Spleen (tissue), 11 donors: ENCODE measurements around the gene CFAP221. TPM values are rescaled to one million over a fixed set of nuclear protein-coding genes. Genes with fewer than 3 reads are reported as not detected.

ENCODE experiments used
- DNase-seq: peaks from one replicate; pipeline ENCODE4 v3.0.0-alpha.2; 2020
- H3K27ac ChIP-seq, 8 donors: fragments of 200-600 bp; sonication (generic) in 7 of 8; 1 replicate in 4 of 8; 2 replicates in 4 of 8; pipeline versions ENCODE4 v1.5.0 to v1.8.0; 2016 to 2021; ENCODE audit warnings: inconsistent platforms in 4 of 8, mild to moderate bottlenecking in 4 of 8, moderate library complexity in 1 of 8
- H3K27me3 ChIP-seq, 7 donors: fragments of 200-600 bp; sonication (generic) in 6 of 7; replicated peaks in 1 of 7; 1 replicate in 4 of 7; 2 replicates in 3 of 7; pipeline versions ENCODE4 v1.5.0 to v1.8.0; 2016 to 2021; ENCODE audit warnings: inconsistent platforms in 3 of 7, mild to moderate bottlenecking in 1 of 7
- H3K36me3 ChIP-seq, 6 donors: fragments of 200-600 bp; sonication (generic) in 5 of 6; 1 replicate in 4 of 6; 2 replicates in 2 of 6; pipeline versions ENCODE4 v1.5.0 to v1.8.0; 2016 to 2021; ENCODE audit warnings: inconsistent platforms in 2 of 6
- H3K4me1 ChIP-seq, 6 donors: fragments of 200-600 bp; sonication (generic) in 5 of 6; 1 replicate in 3 of 6; 2 replicates in 3 of 6; pipeline versions ENCODE4 v1.5.0 to v1.8.0; 2016 to 2021; ENCODE audit warnings: inconsistent platforms in 3 of 6
- H3K4me3 ChIP-seq, 8 donors: fragments of 200-600 bp; sonication (generic) in 7 of 8; 1 replicate in 4 of 8; 2 replicates in 4 of 8; pipeline versions ENCODE4 v1.5.0 to v1.8.0; 2016 to 2021; ENCODE audit warnings: inconsistent platforms in 4 of 8, mild to moderate bottlenecking in 4 of 8, moderate library complexity in 2 of 8
- H3K9me3 ChIP-seq, 8 donors: fragments of 200-600 bp; sonication (generic) in 7 of 8; 1 replicate in 4 of 8; 2 replicates in 4 of 8; pipeline versions ENCODE4 v1.5.0 to v1.8.0; 2016 to 2021; ENCODE audit warnings: inconsistent platforms in 4 of 8
- POLR2A ChIP-seq, 3 donors: fragments of 450-650 bp; IDR thresholded peaks; one replicate each; pipeline ENCODE4 v1.5.1; 2017; ENCODE audit warnings: antibody characterized with exemption in 3 of 3, mild to moderate bottlenecking in 1 of 3
- POLR2AphosphoS5 ChIP-seq, 3 donors: sonication (generic); formaldehyde crosslinking; IDR thresholded peaks; one replicate each; pipeline ENCODE4 v1.5.1; 2017; ENCODE audit warnings: antibody characterized with exemption in 3 of 3
- WGBS, 5 donors: extraction: QIAGEN DNeasy Blood & Tissue Kit in 3 of 5; methylation state at CpG; one replicate each; pipeline versions ENCODE4 v1.1.5 to v1.1.7; 2013 to 2018; 5-methylcytosine and 5-hydroxymethylcytosine counted together
- intact Hi-C: fragments of 100-400 bp; cut with DNase I; formaldehyde crosslinking; loops from one replicate; pipeline ENCODE4 v1.15.0; 2023; ENCODE audit warnings: low total_unique reads
- polyA plus RNA-seq, 3 donors: library from polyadenylated mRNA; stranded (reverse); fragments of 200-250 nt; gene quantifications; one replicate each; pipeline ENCODE4 v1.2.1, GENCODE V29; 2013
- total RNA-seq, 7 donors: library from RNA; depleted of rRNA in 3 of 7; stranded (reverse); fragments of >200 nt in 3 of 7; fragmentation: NEBNext Ultra II Directional in 4 of 7; extraction: Animal tissue kit (Norgen Biotek cat#: 25700) in 4 of 7; gene quantifications; one replicate each; pipeline versions ENCODE4 v1.1.0 to v1.2.1, GENCODE V29; 2016 to 2021
- TF ChIP-seq, protein P1 (sequence below), 11 experiments: fragments of 200-600 bp in 7 of 11; fragments of 450-650 bp in 4 of 11; sonication (generic) in 4 of 11; IDR thresholded peaks in 8 of 11; conservative IDR thresholded peaks in 3 of 11; 1 replicate in 7 of 11; 2 replicates in 4 of 11; pipeline versions ENCODE4 v1.4.0 to v1.8.0; 2016 to 2021; ENCODE audit warnings: antibody characterized with exemption in 11 of 11, inconsistent platforms in 4 of 11, mild to moderate bottlenecking in 1 of 11
- donor health status: healthy with polysubstance abuse.
- donor health status: DM: no; HTN: no; CAD: no; lungs with moderate emphysema.
- donor health status: DM: no; HTN: no; CAD: no.
- donor health status: Bipolar disorder and iron deficiency.
- donor health status: healthy.
- donor health status: DM: no; HTN: no; CAD: no.
- donor health status: DM: yes; HTN: yes; CAD: no.

The CFAP221 gene
- total and polyA plus RNA-seq, 10 donors: 0.06 to 1.5 (median 0.55) TPM; not detected in 2

DNA sequence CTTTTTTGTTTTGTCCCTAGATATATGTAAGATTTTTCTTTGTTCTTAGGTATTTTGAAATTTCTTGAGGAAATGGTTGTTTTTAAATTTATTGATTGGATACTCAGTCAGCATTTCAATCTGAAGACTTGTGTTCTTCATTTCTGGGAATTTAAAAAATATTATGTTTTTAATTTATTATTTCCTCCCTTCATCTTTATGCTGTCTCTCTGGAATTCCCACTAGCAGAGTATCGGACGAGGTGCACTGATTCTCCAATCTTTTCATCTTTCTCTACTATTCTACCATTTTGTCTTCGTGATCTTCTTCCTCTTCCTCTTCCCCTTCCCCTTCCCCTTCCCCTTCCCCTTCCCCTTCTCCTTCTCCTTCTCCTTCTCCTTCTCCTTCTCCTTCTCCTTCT lies 32.3 kb upstream of the CFAP221 start:
- Histone ChIP-seq H3K4me1 (no peaks in the 10 kb centered on the region), H3K4me3 (no peak overlapping the region), H3K36me3 (no peaks in the 10 kb centered on the region), H3K27me3 (peaks cover 0 to 44% (median 0%) of the 10 kb centered on the region in 7 donors), H3K9me3 (no peaks in the 10 kb centered on the region), H3K27ac (no peak overlapping the region)
- TF ChIP-seq POLR2AphosphoS5 (IDR thresholded peaks at IDR 0.05) (no peak), POLR2A (IDR thresholded peaks at IDR 0.05) (no peak)
- TF ChIP-seq, protein P1, sequence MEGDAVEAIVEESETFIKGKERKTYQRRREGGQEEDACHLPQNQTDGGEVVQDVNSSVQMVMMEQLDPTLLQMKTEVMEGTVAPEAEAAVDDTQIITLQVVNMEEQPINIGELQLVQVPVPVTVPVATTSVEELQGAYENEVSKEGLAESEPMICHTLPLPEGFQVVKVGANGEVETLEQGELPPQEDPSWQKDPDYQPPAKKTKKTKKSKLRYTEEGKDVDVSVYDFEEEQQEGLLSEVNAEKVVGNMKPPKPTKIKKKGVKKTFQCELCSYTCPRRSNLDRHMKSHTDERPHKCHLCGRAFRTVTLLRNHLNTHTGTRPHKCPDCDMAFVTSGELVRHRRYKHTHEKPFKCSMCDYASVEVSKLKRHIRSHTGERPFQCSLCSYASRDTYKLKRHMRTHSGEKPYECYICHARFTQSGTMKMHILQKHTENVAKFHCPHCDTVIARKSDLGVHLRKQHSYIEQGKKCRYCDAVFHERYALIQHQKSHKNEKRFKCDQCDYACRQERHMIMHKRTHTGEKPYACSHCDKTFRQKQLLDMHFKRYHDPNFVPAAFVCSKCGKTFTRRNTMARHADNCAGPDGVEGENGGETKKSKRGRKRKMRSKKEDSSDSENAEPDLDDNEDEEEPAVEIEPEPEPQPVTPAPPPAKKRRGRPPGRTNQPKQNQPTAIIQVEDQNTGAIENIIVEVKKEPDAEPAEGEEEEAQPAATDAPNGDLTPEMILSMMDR (IDR thresholded peaks at IDR 0.05 in 8 of 11, conservative IDR thresholded peaks at IDR 0.05 in 3 of 11): no peak
- no peak for DNase-seq
- intact Hi-C loops: no loop called here
- WGBS, 5 donors: 71 to 90% (median 80%) methylated on average over 3 of the region's 3 CpGs

DNA sequence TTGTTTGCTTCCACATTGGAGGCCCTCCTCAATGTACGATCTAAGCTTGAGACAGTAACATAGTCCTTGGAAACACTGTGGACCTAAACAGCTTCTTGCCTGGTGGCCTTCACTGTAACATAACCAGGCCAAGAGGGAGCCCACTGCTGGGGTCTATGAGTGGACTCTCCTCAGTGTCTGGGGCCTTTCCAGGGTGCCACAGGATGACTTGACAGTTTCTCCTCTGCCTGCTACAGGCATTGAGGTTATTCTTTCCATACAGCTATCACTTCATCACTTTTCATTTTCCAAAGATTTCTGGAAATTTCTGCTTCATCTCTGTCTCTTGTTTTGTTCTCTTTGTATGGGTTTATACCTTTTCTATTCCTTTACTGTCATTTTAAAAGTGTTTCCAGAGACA lies 31.3 kb upstream of the CFAP221 start:
- TF ChIP-seq POLR2AphosphoS5 (IDR thresholded peaks at IDR 0.05): no peak
- TF ChIP-seq, protein P1 (IDR thresholded peaks at IDR 0.05 in 8 of 11, conservative IDR thresholded peaks at IDR 0.05 in 3 of 11): no peak
- TF ChIP-seq POLR2A (IDR thresholded peaks at IDR 0.05): no peak
- intact Hi-C loops: no loop called here
- Histone ChIP-seq H3K9me3 (no peaks in the 10 kb centered on the region), H3K27ac (no peak overlapping the region), H3K36me3 (no peaks in the 10 kb centered on the region), H3K4me1 (no peaks in the 10 kb centered on the region), H3K27me3 (peaks cover 0 to 53% (median 0%) of the 10 kb centered on the region in 7 donors), H3K4me3 (no peak overlapping the region)
- WGBS, 5 donors: 78 to 100% (median 94%) methylated on average over 1 of the region's 1 CpG
- DNase-seq: no peak

DNA sequence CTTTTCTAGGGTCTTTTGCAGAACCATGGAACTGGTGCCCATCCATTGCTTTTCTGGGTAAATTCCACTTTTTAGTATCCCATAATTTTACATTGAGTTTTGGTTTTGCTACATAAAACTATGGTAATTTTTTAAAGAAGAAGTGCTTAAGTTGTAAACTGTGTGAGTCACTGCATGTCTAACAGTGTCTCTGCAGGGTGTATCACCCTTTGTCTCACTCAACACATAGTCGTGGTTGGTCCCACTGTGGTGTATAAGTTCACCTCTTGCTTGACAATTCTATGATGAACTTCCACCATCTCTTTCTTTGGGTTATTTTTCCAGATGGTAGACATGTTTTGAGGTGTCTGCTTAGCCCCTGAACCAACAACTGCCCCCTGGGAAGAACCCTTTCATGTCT lies 30.4 kb upstream of the CFAP221 start:
- Histone ChIP-seq H3K9me3 (no peaks in the 10 kb centered on the region), H3K4me1 (no peaks in the 10 kb centered on the region), H3K27ac (no peak overlapping the region), H3K4me3 (no peak overlapping the region), H3K27me3 (peaks cover 0 to 53% (median 0%) of the 10 kb centered on the region in 7 donors), H3K36me3 (no peaks in the 10 kb centered on the region)
- intact Hi-C loops: no loop called here
- TF ChIP-seq POLR2AphosphoS5 (IDR thresholded peaks at IDR 0.05) (no peak), POLR2A (IDR thresholded peaks at IDR 0.05) (no peak)
- TF ChIP-seq, protein P1 (IDR thresholded peaks at IDR 0.05 in 8 of 11, conservative IDR thresholded peaks at IDR 0.05 in 3 of 11): no peak
- 55 to 95% (median 63%) methylated on average over 1 of the region's 1 CpG for WGBS, 5 donors
- DNase-seq: no peak

DNA sequence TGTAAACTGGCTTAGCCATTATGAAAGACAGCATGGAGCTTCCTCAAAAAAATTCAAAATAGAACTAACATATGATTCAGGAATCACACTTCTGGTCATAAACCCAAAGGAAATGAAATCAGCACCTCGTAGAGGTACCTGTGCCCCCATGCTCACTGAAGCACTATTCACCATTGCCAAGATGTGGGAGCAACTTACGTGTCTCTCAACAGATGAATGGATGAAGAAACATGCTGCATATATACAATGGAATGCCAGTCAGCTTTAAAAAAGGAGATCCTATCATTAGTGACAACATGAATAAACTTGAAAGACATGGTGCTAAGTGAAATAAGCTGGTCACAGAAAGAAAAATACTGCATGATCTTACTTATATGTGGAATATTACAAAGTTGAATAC lies 28.1 kb upstream of the CFAP221 start:
- Histone ChIP-seq H3K27ac (no peak overlapping the region), H3K9me3 (no peaks in the 10 kb centered on the region), H3K4me3 (no peak overlapping the region), H3K27me3 (peaks cover 0 to 49% (median 0%) of the 10 kb centered on the region in 7 donors), H3K4me1 (no peaks in the 10 kb centered on the region), H3K36me3 (no peaks in the 10 kb centered on the region)
- intact Hi-C loops: no loop called here
- TF ChIP-seq POLR2AphosphoS5 (IDR thresholded peaks at IDR 0.05) (no peak), POLR2A (IDR thresholded peaks at IDR 0.05) (no peak)
- TF ChIP-seq, protein P1 (IDR thresholded peaks at IDR 0.05 in 8 of 11, conservative IDR thresholded peaks at IDR 0.05 in 3 of 11): no peak
- WGBS, 5 donors: 63 to 84% (median 68%) methylated on average over 2 of the region's 2 CpGs
- no peak for DNase-seq
